NCI-H2029 (cell line): Measurements from ENCODE around the gene DMWD.

Experiments
- DNase-seq: peaks from one replicate; lab custom pipeline; 2025; lab: John Stamatoyannopoulos, UW

The DMWD gene

DNA sequence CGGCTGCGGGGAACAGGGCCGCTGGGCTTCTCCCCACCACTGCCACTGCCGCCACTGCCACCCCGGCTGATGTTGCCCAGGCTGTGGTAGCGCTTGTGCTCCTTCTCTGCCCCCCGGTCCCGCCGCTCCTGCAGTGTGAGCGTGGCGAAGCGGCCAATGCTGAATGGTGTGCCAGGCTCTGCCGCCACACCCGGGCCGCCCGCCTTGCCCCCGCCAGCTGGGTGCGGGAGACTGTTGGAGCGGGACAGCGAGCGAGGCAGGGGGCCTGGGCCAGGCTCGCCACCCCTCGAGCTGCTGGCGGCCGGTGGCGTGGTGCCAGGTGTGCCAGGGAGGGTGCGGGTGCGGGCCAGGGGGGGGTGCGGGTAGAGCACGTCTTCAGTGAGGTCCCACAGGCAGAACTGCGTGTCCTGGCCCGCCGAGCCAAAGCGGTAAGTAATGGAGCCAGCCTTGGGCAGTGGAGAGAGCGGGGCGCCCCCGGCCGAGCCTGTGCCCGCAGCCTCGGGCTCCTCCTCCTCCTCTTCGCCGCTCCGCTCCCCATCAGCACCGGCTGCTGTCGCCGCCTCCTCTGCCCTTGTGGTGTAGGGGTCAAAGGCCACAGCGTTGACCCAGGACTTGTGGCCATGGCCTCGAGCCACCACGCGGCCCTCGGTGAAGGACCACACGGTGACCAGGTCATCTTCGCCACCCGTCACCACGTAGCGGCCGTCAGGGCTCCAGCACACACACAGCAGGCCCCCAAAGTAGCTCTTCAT, 6.7 kb downstream of the DMWD start:
- DNase-seq: no peak

DNA sequence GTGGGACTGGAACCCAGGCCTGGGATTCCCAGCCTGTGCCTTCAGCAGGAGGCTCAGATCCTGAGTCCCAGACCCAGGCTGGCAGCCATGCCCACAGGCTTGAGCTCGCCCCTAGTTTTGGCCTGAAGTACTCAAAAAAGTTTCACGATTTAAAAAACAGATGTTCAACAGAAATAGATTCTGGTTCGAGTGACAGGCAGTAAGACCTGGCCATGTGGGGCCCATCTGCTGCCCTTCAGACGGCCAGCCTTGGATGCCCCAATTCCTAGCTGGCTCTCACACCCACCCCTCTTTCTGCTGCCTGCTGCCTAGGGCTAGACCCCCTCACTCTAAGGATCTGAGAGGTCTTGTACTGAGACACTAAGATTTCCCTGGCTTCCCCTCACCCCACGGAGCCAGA, 7.5 kb downstream of the DMWD start:
- no peak for DNase-seq

DNA sequence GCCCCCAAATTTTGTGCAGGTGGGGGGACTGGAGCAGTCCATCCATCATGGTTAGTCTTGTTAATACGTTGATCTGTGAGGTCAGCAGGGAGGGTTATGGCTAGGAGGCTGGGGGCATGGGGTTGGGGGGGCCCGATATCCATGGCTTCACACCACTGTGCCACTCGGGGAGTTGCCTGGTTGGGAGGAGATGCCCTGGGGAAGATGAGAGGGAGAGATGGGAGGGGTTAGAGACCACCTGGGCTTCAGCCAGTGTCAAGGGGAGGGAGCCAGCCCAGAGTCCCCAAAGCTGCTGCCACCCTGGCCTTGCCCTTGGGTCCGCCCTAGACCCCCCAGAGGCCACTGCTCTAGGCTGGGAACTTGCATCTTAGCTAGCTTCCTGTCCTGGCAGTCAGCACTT, 8.5 kb downstream of the DMWD start:
- no peak for DNase-seq

DNA sequence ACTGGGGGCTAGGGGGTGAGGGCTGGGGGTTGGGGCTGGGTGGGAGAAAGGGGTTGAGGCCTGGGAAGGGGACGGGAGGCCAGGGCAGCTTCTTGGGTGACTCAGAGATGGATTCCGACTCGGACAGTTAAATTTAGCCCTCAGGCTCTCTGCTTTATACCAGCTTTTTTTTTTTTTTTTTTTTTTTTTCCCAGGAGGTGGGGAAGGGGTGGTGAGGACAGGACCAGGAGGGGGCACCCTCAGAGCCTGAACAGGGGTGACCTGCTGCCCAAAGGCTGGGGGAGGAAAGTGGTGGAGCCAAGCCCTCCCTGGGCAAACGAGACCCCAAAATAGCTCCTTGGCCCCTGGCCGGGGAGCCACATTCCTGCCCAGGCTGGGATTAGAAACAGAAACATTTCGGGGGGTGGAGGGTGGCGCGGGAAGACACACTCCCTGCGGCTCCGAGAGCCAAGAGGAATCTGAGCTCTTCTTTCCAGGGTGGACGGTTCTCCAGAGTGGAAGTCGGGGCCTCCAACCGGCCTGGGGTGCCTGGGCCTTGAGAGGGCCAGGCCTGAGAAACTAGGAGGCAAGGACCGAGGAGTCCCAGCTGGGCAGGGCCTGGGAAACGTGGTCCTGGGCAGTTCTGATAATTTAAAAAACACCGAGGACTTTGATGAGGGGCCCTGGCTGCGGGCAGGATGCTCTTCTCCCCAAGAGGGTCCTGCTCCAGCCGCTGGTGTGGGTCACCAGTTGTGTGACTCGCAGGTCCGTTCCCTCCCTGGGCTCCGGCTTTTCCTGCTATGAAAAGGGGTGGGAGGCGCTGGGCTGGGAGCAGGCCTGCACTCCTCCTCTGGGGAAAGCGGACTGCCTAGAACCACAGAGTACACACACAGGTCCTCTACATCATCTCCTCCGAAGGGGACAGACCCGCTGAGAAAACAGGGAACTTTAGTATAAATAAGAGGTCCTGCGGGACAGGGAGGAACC, 9.5 kb downstream of the DMWD start:
- no peak for DNase-seq

DNA sequence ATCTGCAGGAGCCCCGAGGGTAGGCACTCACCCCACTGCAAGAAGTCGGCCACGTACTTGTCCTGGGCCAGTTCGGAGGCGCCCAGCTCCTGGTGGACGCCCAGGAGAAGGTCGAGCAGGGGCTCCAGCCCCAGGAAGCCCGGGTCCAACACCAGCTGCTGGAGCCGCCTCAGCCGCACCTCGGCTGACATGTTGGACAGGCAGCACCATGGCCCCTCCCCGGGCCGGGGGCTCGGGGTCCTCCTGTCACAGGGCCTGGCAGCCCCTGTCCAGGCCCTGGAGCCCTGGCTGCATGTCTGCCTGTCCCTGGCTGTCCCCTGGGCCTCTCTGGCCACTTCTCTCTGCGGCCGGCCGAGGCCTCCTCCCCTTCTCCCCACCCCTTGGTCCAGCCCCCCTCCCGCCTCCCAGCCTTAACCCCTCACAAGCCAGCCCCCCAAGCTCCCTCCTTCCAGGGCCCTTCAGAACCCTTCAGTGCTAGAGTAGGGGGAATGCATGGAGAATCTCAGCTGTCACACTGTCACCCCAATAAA, 10.4 kb downstream of the DMWD start, which contains the start of gene DMPK:
Gene DMPK, minus strand, starts transcription at position 329 of the 530 bp plus-strand sequence. Its CDS starts 138 bp downstream, at position 191.
- no peak for DNase-seq

DNA sequence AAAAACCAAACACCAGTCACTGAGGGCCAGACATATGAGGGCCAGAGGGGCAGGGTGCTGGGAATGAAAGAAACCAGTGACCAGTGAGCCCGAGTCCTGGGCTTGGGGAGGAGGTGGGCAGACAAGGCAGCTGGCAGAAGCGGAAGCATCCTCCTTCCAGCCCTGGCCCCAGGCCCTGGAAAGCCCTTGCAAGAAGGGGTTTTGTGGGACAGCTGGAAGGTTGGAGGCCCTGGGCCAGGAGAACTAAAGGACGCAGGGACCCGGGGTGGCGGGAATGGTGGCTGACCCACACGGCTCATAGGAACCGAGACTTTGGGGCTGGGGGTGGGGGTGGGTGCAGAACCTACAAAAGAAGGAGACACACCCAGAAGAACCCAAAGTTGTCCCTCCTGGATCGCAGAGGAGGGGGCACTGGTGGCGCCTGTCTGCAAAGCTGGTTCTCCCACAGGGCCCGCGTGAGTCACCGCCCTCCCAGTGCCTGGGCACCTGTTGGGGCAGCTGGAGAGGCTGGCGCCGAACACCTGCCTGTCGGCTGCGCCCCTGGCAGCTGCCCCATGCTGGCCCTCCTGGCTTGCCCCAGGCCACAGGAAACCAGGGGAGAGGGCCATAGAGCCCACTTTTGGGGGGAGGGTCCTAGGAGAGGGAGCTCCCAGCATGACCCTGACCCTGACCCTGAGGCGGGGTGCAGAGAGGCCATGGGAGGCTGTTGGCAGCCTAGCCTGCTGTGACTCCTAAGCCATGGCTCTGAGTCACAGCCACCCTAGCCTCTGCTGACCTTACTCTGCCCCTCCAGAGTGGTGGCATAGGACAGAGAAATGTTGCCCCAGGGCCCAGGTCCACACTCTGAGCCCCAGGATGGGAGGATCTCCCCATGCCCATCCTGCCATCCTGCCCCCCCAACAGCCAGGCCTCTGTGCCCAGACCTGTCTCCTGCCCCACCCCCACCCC, 11.2 kb downstream of the DMWD start:
- peak; percentile 81 for DNase-seq

DNA sequence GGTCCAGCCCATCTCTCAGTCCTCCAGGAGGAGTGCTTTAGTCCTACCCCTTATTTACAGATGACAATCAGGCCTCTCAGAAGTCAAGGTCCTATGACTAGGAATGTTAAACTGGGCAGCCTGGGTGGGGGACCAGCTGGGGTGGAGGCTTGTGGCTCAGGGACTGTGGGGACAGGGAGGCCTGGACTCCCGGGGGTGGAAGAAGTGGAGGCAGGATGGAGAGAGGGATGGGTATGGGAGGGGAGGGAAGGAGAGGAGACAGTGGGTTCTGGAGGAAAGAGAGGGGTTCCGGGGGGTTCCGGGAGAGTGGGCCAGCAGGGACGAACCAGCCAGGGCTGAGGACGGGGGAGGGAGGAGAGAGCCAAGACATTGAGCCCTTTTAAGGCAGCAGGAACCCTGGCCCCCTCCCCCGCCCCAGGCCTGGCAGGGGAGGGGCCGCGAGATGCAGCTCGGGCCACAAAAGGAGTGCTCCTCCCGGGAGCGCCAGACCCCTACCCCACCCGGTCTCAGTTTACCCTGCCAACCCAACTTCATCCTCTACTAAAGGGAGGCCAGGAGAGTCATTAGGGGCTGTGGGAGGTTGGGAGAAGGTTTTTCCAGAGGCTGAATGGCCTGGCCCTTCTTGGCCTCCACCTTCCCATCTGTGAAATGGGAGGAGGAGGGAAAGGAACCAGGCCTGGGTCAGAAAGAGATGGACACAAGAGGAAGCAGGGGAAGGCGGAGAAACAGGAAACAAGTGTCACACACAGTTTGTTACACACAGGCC, 12.0 kb downstream of the DMWD start:
- DNase-seq: peak; percentile 27

DNA sequence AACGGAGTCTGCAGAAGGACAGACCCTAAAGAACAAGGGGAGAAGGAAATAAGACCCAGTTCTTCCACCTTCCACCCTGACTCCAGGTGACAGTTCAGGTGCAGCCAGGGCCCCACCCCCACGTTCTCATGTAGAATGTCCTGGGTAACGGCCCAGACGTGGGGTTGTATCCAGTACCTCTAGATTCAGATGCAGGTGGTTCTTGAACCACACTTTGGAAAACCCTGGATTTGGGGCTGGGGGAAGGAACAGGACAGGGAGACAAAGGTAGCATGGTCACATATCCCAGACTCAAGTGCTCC, 12.5 kb downstream of the DMWD start:
- no peak for DNase-seq

DNA sequence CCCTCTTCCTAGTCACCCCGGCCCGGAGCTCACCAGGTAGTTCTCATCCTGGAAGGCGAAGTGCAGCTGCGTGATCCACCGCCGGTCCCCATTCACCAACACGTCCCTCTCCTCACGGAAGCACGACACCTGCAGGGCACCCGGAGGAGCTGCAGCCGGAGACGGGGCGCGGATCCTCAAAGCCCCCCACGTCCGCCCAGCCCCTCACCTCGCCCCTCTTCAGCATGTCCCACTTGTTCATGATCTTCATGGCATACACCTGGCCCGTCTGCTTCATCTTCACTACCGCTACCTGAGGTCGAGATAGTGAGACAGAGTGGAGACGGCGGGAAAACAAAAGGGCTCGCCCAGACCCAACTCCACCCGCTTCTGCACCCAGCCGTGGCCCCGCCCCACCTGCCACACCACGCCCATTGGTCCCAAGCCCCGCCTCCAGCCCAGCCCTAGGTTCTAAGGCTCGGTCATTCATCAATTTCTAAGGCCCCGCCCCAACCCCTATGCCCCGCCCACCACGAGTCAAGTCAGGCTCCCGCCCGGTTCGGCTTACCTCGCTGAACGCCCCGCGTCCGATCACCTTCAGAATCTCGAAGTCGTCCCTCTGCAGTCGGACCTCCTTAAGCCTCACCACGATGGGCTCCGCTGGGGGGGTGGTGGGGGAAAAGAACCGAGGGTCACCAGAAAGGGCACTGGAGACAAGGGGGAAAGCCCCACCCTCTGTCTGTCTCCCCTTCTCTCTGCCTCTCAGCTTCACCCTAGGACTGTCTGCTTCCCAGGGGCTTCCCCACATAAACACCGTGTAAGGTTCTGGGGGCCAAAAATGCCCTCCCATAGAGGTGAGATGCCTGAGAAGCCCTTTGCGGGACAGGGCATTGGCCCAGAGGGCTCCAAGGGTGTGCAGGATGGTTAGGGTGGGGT, 13.2 kb downstream of the DMWD start:
- DNase-seq: peak; percentile 90

DNA sequence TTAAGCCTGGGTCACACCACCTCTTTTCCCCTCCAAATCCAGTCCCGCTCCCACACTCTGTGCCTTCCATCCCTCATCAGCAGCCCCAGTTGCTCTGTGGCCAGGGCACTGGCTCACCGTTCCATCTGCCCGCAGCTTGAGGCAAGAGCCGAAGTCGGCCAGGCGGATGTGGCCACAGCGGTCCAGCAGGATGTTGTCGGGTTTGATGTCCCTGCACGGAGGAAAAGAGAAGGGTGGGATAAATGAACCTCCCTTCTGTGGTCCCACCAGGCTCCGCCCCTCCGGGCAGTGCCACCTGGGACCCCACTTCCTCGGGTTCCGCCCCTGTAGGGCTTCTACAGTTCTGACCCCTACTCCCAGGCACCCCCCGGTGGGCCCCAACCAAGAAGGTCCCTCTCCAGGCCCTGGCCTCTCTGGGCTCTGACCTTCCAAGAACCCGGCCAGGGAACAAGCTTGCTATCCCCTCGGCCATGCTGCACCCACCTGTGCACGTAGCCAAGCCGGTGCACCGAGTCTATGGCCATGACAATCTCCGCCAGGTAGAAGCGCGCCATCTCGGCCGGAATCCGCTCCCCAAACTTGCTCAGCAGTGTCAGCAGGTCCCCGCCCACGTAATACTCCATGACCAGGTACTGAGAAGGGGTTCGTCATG, 14.5 kb downstream of the DMWD start:
- no peak for DNase-seq

DNA sequence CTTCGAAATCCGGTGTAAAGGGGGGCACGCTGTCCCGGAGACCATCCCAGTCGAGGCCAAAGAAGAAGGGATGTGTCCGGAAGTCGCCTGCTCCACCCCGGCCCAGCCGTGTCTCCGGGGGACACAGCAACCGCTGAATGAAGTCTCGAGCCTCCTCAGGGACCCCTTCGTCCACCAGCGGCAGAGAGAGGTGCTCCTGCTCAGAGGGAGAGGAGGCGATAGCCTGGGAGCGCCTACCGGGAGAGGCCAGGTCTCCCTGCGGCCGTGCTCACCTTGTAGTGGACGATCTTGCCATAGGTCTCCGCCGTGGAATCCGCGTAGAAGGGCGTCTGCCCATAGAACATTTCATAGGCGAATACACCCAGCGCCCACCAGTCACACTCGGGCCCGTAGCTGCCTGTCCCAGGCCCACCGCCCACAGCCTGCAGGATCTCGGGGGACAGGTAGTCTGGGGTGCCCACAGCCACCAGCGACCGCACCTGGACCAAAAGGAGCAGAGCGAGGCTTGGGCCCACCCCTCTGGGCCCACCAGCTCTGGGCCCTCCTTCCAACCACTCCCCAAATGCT, 15.2 kb downstream of the DMWD start:
- no peak for DNase-seq

DNA sequence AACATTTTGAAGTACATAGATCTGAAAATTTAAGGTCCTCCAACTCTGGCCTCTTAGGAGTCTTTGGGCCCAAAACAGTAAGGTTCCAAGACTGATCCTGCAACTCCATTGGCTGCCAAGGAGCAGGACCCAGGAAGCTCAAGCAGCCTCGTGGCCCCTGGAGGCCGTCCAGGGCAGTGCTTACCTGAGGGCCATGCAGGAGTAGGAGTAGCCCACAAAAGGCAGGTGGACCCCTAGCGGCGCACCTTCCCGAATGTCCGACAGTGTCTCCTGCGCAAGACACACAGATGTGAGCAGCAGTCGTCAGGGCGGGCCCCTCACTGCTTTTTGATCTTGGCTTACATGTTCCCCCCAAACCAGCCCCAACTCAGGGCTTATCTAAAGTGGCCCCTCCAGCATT, 17.9 kb downstream of the DMWD start:
- DNase-seq: no peak

DNA sequence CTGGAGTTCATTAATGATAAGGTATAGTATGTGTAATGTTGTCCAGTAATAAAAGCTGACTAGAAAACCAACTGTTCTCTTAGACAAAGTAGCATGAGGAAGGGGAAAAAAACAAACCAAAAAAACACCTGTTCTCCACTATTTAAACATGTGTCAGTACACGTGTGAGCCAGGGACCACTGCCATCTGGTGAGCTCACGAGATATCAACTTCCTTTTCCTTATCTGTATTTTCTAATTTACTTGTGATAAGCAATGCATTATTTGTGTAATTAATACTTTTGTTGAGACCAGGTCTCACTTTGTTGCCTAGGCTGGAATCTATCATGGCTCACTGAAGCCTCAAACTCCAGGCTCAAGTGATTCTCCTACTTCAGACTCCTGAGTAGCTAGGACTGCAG, 19.3 kb downstream of the DMWD start:
- no peak for DNase-seq

DNA sequence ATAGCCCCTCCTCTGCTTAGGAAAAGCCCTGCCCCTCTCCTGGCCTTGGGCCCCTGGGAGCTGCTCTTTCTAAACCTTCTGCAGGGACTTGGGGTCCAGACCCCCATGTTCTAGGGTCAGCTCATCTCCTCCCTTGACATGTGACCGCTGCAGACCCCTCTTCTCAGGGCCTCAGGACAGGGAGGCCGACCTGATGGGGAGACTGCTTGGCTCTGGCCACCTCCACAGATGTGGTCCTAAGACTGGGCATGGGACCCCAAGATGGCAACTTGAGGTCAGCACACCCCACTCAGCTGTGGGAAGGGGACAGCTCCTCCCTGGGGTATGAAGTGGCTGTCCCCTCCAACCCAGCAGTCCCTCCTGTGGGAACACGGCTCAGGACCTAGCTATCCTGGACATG, 19.7 kb downstream of the DMWD start:
- DNase-seq: no peak

DNA sequence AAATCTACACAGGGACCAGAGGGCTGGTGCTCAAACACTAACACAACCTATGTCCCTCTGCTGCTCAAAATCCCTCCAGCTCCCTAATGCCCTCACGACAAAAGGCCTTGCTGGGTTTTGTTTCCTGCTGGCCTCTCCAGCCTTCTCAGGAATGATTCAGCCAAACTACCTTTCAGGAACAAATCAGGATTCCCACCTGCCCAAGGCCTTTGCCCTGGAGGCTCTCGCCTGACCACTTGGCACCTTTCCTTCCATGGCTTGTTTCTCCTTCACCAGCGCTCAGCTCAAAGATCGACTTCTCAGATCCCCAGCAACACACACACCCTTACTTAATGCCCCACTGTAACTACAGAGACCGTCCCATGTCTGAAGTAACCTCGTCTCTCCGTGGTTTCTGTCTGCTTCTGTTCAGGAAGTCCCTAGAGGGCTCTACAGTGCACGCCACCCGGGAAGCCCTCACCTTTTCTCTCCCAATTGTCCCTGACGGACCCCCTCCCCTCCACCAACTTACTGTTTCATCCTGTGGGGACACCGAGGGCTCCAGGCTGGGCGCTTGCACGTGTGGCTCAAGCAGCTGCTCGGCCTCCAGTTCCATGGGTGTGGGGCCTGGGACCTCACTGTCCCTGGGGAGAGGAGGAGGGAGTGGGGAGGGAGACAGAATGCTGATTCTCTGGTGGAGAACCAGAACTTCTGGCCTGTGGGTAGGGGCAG, 20.4 kb downstream of the DMWD start:
- DNase-seq: no peak

DNA sequence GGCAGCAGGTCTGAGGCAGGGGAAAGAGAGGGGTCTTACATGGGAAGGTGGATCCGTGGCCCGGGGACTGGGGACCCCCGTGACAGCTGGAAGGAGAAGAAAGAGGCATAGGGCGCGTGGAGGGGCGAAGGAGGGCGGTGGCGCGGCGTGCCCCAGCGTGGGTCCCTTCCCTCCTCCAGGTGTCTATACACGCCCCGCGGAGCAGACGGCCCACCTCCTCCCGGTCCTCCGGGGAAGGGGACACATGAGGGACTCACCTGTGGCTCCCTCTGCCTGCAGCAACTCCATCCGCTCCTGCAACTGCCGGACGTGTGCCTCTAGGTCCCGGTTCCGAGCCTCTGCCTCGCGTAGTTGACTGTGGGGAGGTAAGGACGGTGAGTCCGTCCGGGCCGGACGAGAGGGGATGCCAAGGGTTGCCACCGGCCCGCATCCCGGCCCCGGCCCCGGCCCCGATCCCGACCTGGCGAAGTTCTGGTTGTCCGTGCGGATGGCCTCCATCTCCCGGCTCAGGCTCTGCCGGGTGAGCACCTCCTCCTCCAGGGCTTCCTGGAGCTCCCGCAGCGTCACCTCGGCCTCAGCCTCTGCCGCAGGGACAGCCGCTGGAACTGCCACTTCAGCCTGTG, 21.2 kb downstream of the DMWD start:
- no peak for DNase-seq

DNA sequence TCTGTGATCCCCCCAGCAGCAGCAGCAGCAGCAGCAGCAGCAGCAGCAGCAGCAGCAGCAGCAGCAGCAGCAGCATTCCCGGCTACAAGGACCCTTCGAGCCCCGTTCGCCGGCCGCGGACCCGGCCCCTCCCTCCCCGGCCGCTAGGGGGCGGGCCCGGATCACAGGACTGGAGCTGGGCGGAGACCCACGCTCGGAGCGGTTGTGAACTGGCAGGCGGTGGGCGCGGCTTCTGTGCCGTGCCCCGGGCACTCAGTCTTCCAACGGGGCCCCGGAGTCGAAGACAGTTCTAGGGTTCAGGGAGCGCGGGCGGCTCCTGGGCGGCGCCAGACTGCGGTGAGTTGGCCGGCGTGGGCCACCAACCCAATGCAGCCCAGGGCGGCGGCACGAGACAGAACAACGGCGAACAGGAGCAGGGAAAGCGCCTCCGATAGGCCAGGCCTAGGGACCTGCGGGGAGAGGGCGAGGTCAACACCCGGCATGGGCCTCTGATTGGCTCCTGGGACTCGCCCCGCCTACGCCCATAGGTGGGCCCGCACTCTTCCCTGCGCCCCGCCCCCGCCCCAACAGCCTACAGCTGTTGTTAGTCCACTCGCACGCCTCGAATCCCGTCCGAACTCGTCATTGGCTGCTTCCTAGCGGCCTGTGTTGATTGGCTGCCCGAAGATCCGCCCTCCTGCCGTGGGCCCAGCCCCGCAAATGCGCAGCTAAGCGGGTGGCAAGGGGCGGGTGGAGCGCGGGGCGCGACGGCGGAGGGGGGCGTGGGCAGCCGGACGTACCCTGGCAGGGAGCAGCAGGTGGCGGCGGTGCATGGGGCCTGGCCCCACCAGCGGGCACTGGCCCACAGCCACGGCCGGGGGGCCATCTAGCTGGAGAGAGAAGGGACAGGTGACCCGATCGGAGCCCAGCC, 22.2 kb downstream of the DMWD start:
- peak; percentile 99 for DNase-seq
